GM18498 (cell line): ENCODE results near the gene CD4.

ENCODE experiments used
- ATAC-seq: cut with Tn5 transposase; IDR thresholded peaks from one replicate; pipeline ENCODE4 v1.9.1; 2021; ENCODE audit warnings: mild to moderate bottlenecking, moderate library complexity; ENCODE audit not compliant: unreplicated experiment

The CD4 gene

GRCh38 chr12:6843118-6843902, 54.0 kb downstream of the CD4 start:
- no peak for ATAC-seq

- ATAC-seq: no peak
Observed at GRCh38 chr12:6845395-6845794, 56.1 kb downstream of the CD4 start.

- ATAC-seq: no peak
Observed at GRCh38 chr12:6846316-6846869, 57.1 kb downstream of the CD4 start.

GRCh38 chr12:6847676-6848075, 58.3 kb downstream of the CD4 start:
- ATAC-seq: no peak

- no peak for ATAC-seq
Observed at GRCh38 chr12:6849427-6849826, 60.1 kb downstream of the CD4 start.

- no peak for ATAC-seq
Observed at GRCh38 chr12:6849976-6850560, 60.7 kb downstream of the CD4 start.

GRCh38 chr12:6850796-6851152, 61.4 kb downstream of the CD4 start:
- ATAC-seq: no peak

- ATAC-seq: peak; percentile 57
Observed at GRCh38 chr12:6851153-6851920, 62.0 kb downstream of the CD4 start, which contains the start of gene CDCA3. Gene CDCA3, minus strand, starts transcription at chr12:6851286. Its CDS starts 334 bp downstream, at chr12:6850952.

- peak; percentile 75 for ATAC-seq
Observed at GRCh38 chr12:6851921-6852650, 62.8 kb downstream of the CD4 start, which contains the start of gene USP5. Gene USP5, plus strand, starts transcription at chr12:6852150. Its CDS starts 30 bp downstream, at chr12:6852180.

- ATAC-seq: no peak
Observed at GRCh38 chr12:6852651-6853354, 63.5 kb downstream of the CD4 start.

GRCh38 chr12:6853626-6854025, 64.3 kb downstream of the CD4 start:
- no peak for ATAC-seq

- no peak for ATAC-seq
Observed at GRCh38 chr12:6854036-6854435, 64.7 kb downstream of the CD4 start.

- no peak for ATAC-seq
Observed at GRCh38 chr12:6855322-6855721, 66.0 kb downstream of the CD4 start.

GRCh38 chr12:6858799-6859198, 69.5 kb downstream of the CD4 start:
- ATAC-seq: no peak

GRCh38 chr12:6860116-6860515, 70.8 kb downstream of the CD4 start:
- no peak for ATAC-seq

- no peak for ATAC-seq
Observed at GRCh38 chr12:6860942-6861341, 71.6 kb downstream of the CD4 start.

- no peak for ATAC-seq
Observed at GRCh38 chr12:6861391-6861790, 72.1 kb downstream of the CD4 start.

- no peak for ATAC-seq
Observed at GRCh38 chr12:6863033-6863432, 73.7 kb downstream of the CD4 start.

GRCh38 chr12:6863586-6864321, 74.4 kb downstream of the CD4 start:
- no peak for ATAC-seq
